GM21360 (cell line): ENCODE measurements around the gene LRRC8D.

ENCODE experiments used
- ATAC-seq: cut with Tn5 transposase; IDR thresholded peaks from one replicate; pipeline ENCODE4 v1.9.1; 2021; ENCODE audit warnings: mild to moderate bottlenecking, moderate library complexity; ENCODE audit not compliant: unreplicated experiment

The LRRC8D gene

DNA sequence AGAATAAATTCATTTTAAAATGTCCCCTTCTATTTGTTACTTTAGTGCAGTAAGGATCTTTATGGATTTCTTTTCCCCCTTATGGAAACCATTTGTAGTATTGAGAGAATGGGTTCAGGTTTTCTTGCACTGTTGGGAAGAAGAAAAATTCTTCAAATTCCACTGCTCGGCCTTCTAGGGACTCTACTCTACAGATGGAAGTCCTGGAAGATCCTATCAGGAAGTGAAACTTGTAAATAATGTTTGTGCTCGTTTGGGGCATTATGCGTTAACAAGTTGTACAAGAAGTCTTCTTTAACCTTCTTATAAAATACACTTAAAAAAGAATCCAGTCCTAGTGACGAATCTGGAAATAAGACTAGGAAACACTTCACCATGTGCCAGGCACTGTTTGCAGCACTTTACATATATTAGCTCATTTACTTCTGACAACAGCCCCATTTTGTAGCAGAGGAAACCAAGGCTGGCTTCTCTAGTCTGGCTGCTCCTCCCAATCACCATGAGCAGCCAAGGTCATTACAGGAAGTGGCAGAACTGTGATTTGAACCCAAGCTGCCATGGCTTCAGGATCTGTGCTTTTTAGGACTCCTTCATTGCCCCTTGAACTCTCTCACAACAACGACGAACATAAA, 11.8 kb downstream of the LRRC8D start:
- no peak for ATAC-seq

DNA sequence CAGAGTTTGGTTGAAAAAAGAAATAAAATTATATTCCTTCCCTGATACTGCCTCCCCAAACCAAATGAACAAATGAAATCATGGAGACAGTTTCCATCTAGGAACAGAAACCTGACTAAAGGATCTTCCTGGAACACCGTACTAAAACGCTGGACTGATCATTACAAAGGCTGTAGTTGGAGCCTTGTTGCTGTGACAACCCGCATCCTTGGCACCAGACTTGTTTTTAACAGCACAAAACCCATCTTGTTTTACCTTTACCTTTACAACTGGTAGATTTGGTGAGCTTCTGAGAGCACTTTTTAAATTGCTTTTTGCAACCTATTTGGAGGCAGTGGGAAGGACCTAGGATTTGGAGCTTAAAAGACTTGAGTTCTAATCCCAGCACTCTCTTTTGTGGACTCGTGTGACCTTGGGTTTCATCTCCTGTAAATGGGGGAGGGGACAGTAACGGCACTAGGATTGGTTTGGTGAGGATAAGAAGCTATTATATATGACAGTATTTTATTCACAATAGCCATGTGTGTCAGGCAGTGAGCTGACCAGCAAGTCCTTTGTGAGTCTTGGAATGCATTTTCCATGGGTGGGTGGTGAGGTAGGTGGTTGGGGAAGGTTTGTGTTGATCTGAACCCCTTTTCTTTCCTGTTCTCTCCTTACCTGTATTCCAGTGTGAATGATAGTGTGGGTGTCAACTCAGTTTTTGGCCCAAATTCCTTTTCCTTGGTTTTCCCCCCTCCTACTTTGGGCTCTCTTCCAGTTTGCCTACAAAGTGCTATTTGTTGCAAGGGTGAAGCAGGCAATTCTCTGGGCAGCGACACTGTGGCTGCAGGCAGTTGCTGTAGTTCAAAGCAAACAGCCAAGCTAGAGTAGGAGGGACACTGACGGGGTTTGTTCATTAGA, 12.6 kb downstream of the LRRC8D start:
- ATAC-seq, result no peak

GRCh38 chr1:89834083-89834704, 13.4 kb downstream of the LRRC8D start:
- no peak for ATAC-seq

DNA sequence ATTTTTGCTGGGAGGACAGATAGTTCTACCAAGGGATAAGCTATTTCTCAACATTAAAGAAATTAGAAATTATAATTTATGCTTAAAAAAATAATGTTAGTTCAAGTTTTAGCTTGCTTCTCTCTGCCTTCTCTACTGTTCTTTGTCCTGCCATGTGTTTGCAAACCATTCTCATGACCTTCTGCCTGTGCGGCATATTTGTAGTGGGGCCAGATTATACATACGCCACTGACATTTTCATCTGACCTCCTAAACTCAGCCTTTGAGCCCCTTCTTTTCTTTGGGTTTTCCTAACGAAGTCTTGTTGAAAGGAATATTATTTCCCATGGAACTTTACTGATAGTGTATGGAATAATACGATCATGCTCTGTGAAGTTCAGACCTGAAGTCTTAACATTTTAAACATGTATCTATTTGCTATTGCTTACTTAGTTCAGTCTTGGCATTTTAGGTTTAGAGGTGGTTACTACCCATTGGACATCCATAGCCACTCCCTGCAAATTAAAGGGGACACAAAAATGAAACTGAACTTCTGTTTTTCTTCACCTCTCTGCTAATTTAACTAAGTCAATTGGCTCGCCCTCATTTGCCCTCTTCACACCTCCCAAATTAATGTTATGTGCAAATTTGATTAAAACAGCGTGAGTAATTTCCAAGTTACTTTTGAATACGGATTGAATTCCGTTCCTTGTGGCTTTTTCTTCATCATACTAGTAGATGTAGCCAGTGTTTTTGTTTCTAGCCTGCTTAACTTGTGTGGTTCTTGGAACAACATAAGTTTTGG, 15.6 kb downstream of the LRRC8D start:
- ATAC-seq, result no peak

DNA sequence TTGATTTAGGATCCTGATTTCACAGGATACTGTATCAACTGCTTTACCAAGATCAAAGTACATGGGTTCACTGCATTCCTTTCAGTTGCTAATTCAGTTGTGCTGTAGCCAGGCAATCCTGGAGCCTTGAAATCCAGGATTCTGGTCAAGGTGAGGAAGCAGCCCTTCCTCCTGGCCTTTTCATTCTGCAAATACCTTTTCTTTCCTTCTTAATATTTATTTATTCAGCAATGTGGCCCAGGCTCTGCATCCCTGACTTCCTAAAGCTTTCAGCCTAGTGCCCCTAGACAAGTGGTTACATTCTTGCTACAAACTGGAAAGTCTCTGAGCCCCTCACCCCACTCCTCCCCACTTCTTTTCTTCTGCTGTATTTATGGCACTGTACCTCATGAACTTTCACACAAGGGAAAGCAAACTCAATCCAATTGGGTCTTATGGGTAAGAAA, 16.2 kb downstream of the LRRC8D start:
- ATAC-seq, result no peak

DNA sequence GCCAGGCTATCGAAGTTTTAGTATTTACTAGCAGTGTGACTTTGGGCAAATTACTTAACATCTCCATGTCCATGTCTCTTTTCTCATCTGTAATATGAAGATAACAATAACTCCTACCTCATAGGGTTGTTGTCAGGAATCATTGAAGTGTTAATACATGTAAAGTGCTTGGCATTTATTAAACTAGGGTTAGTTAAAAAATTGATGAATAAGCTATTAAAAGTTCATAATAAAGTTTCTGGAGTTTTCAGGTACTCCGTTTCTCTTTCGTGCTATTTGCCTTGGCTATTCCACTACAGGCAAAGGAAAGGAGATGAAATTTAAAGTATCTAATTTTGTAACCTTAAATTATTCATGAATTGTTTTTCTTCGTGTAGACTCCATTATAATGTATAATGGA, 16.7 kb downstream of the LRRC8D start:
- no peak for ATAC-seq

- ATAC-seq, result no peak
Observed at GRCh38 chr1:89839516-89839915, 18.7 kb downstream of the LRRC8D start.

- ATAC-seq, result no peak
Observed at GRCh38 chr1:89841507-89841906, 20.7 kb downstream of the LRRC8D start.

- ATAC-seq, result peak; percentile 34
Observed at GRCh38 chr1:89842567-89843272, 21.9 kb downstream of the LRRC8D start.

GRCh38 chr1:89843273-89844130, 22.7 kb downstream of the LRRC8D start:
- ATAC-seq, result peak; percentile 85

DNA sequence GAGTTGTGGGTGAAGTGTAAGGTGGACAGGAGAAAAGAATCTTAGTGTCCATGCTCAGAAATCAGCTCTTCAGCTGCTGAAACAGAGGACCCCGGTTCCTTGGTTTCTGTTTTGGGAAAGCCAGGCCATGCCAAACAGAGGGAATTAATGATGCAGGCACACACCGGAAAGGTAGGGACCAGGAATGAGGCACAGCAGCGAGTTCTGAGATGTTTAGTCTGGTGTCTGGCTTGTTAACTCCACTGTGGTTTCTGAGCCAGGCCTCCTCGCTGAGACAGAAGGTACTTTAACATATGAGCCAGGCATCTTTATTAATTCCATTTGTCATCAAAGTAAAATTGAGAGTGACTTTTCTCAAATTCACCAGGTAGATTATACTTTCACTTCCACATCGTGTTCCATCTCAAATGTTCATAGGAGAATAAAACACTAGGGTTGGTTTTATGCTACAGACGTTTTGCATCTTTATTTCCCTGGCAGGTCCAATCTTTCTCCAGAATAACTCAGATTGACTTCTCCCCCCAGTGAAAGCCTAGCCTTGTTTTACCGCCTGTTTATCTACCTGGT, 23.5 kb downstream of the LRRC8D start:
- ATAC-seq, result no peak

GRCh38 chr1:89844860-89845259, 24.0 kb downstream of the LRRC8D start:
- ATAC-seq, result no peak

DNA sequence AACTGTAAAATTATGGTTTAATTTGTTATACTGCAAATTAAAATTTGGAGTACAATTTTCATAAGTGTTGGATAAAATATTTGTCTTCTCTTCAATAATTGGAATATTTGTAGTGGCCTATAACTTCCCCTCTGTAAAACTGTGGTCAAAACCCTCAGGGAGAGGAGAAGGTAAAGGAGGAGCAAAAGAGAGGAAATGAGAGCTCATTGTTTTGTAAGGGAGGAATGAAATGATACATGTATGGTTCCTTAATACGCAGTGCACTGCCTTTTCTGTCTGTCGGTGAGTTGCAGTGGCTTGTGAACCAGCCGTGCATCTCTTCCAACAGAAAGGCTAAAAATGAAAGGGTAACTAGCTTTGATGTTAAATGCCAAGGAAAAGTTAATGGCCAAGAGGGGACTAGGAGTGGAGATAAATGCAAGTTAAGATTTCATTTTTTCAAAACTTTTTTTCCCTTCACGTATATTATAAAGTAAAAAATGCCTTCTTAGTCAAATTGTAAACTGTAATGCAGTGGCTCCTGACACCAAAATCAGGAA, 26.4 kb downstream of the LRRC8D start:
- ATAC-seq, result no peak

DNA sequence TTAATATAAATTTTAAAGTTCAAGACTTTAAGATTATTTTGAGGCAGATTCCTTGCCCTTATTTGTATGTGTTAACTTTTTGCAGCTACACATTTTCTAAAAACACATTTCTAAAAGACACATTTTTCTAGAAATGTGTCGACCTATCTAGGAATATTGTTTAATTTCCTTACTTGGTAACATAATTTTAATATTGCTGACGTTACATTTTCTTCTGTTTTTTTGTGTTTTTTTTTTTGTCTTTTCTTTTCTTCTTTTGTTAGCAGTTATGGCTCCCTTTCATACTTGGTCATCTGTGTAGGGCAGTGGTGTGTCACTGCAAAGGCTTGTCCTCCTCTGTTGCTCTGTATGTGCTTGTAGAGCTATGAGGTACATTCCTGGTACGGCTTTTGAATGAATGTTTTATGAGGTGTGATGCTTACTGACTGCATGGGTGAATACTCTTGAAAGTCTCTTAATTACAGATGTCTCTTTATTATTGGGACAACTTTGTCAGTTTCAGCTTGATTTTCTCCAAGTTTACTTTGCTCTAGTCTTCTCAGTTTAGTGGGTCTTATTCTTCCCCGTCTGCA, 30.1 kb downstream of the LRRC8D start:
- no peak for ATAC-seq

DNA sequence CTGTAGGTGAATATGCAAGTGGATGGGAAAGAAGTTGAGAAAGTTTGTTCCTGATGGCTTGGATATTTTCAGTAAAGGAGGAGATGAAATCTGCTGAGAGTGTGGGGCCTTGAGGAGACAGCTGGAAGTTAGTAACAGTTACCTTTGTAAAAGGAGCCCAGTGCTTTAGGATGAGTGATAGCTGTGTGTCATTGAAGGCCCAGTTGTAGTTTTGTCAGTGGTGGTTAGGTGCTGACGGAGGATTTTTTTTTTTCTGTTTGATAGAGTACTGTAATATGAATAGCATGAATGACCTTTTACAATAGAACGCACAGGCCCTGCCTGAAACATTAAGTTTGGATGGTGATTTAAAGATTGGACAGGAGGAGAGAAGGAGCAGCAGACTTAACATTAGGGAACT, 33.3 kb downstream of the LRRC8D start:
- ATAC-seq, result no peak

- peak; percentile 89 for ATAC-seq
Observed at GRCh38 chr1:89855413-89856123, 34.7 kb downstream of the LRRC8D start.

- no peak for ATAC-seq
Observed at GRCh38 chr1:89863165-89863830, 42.5 kb downstream of the LRRC8D start.
